ENCODE measurements around the gene ABCB9.

GRCh38 chr12:122886851-122887818 lies 79.1 kb downstream of the ABCB9 start:
- TF ChIP-seq CTCF (conservative IDR thresholded peaks at IDR 0.05; ENCODE audit: low read depth, low read length) (no peak), EZH2phosphoT487 (IDR thresholded peaks at IDR 0.05; ENCODE audit: borderline replicate concordance, low read length) (no peak), EZH2 (IDR thresholded peaks at IDR 0.05; ENCODE audit: low read length, unreplicated experiment) (no peak)
